Measurements from ENCODE around the gene ACTG1. TPM values are rescaled to one million over a fixed set of nuclear protein-coding genes. Genes with fewer than 3 reads are reported as not detected.

ACTG1 gene
- total RNA-seq, 2 experiments from 2014 or later = 4,989 to 4,998 TPM

GRCh38 chr17:81550285-81550684, 37.7 kb upstream of the ACTG1 start:
- H3K9me3 Mint-ChIP-seq = no peaks in the 10 kb centered on the region
- DNase-seq = no peak
- peak overlapping the region; percentile 8 for H3K27ac Mint-ChIP-seq
- peaks cover 23% of the 10 kb centered on the region for H3K36me3 Mint-ChIP-seq
- peaks cover 30% of the 10 kb centered on the region for H3K4me1 Mint-ChIP-seq
- H3K27me3 Mint-ChIP-seq = no peaks in the 10 kb centered on the region
- peak overlapping the region; percentile 56 for H3K4me3 Mint-ChIP-seq

- Mint-ChIP-seq H3K4me1 (peaks cover 30% of the 10 kb centered on the region), H3K4me3 (peak overlapping the region; percentile 56), H3K27ac (peak overlapping the region; percentile 8), H3K27me3 (no peaks in the 10 kb centered on the region), H3K9me3 (no peaks in the 10 kb centered on the region), H3K36me3 (peaks cover 23% of the 10 kb centered on the region)
- DNase-seq = no peak
Observed at GRCh38 chr17:81549826-81550225, 37.2 kb upstream of the ACTG1 start.

- peaks cover 25% of the 10 kb centered on the region for H3K4me1 Mint-ChIP-seq
Observed at GRCh38 chr17:81549031-81549557, 36.5 kb upstream of the ACTG1 start.

GRCh38 chr17:81547614-81547982, 35.0 kb upstream of the ACTG1 start:
- no peak for DNase-seq
- Mint-ChIP-seq H3K9me3 (no peaks in the 10 kb centered on the region), H3K27ac (no peak overlapping the region), H3K27me3 (no peaks in the 10 kb centered on the region), H3K4me1 (peaks cover 17% of the 10 kb centered on the region), H3K4me3 (no peak overlapping the region), H3K36me3 (peaks cover 20% of the 10 kb centered on the region)

More at GRCh38 chr17:81549031-81549557, 36.5 kb upstream of the ACTG1 start:
- Mint-ChIP-seq H3K9me3 (no peaks in the 10 kb centered on the region), H3K36me3 (peaks cover 23% of the 10 kb centered on the region), H3K27me3 (no peaks in the 10 kb centered on the region), H3K4me3 (no peak overlapping the region), H3K27ac (no peak overlapping the region)
- no peak for DNase-seq

GRCh38 chr17:81546906-81547613, 34.5 kb upstream of the ACTG1 start:
- no peak overlapping the region for H3K27ac Mint-ChIP-seq
- H3K27me3 Mint-ChIP-seq = no peaks in the 10 kb centered on the region
- H3K4me1 Mint-ChIP-seq = peaks cover 17% of the 10 kb centered on the region
- no peak for DNase-seq
- H3K36me3 Mint-ChIP-seq = peaks cover 20% of the 10 kb centered on the region
- H3K4me3 Mint-ChIP-seq = no peak overlapping the region
- H3K9me3 Mint-ChIP-seq = no peaks in the 10 kb centered on the region

- Mint-ChIP-seq H3K27me3 (no peaks in the 10 kb centered on the region), H3K36me3 (peaks cover 16% of the 10 kb centered on the region), H3K4me3 (no peak overlapping the region), H3K4me1 (peaks cover 12% of the 10 kb centered on the region), H3K9me3 (no peaks in the 10 kb centered on the region), H3K27ac (no peak overlapping the region)
- DNase-seq = no peak
Observed at GRCh38 chr17:81545160-81545949, 32.8 kb upstream of the ACTG1 start.

- no peak for DNase-seq
- Mint-ChIP-seq H3K27ac (no peak overlapping the region), H3K36me3 (peaks cover 12% of the 10 kb centered on the region), H3K4me3 (no peak overlapping the region), H3K4me1 (peaks cover 4% of the 10 kb centered on the region), H3K9me3 (no peaks in the 10 kb centered on the region), H3K27me3 (no peaks in the 10 kb centered on the region)
Observed at GRCh38 chr17:81544281-81544974, 31.8 kb upstream of the ACTG1 start.

- Mint-ChIP-seq H3K9me3 (no peaks in the 10 kb centered on the region), H3K4me3 (no peak overlapping the region), H3K36me3 (peaks cover 8% of the 10 kb centered on the region), H3K27me3 (no peaks in the 10 kb centered on the region), H3K27ac (no peak overlapping the region), H3K4me1 (no peaks in the 10 kb centered on the region)
- DNase-seq = no peak
Observed at GRCh38 chr17:81543756-81544155, 31.2 kb upstream of the ACTG1 start.

- H3K27me3 Mint-ChIP-seq = no peaks in the 10 kb centered on the region
- H3K4me1 Mint-ChIP-seq = no peaks in the 10 kb centered on the region
- no peak for DNase-seq
- H3K36me3 Mint-ChIP-seq = peaks cover 8% of the 10 kb centered on the region
- H3K27ac Mint-ChIP-seq = no peak overlapping the region
- no peaks in the 10 kb centered on the region for H3K9me3 Mint-ChIP-seq
- no peak overlapping the region for H3K4me3 Mint-ChIP-seq
Observed at GRCh38 chr17:81543339-81543675, 30.7 kb upstream of the ACTG1 start.

GRCh38 chr17:81542431-81543338, 30.1 kb upstream of the ACTG1 start:
- no peaks in the 10 kb centered on the region for H3K9me3 Mint-ChIP-seq
- peaks cover 10% of the 10 kb centered on the region for H3K36me3 Mint-ChIP-seq
- H3K27me3 Mint-ChIP-seq = peaks cover 5% of the 10 kb centered on the region
- no peak overlapping the region for H3K4me3 Mint-ChIP-seq
- no peak overlapping the region for H3K27ac Mint-ChIP-seq
- DNase-seq = no peak
- H3K4me1 Mint-ChIP-seq = no peaks in the 10 kb centered on the region

GRCh38 chr17:81541123-81541522, 28.5 kb upstream of the ACTG1 start:
- Mint-ChIP-seq H3K4me3 (no peak overlapping the region), H3K36me3 (peaks cover 6% of the 10 kb centered on the region), H3K27ac (no peak overlapping the region), H3K9me3 (no peaks in the 10 kb centered on the region), H3K4me1 (no peaks in the 10 kb centered on the region), H3K27me3 (peaks cover 16% of the 10 kb centered on the region)
- DNase-seq = no peak

GRCh38 chr17:81540676-81541027, 28.1 kb upstream of the ACTG1 start:
- Mint-ChIP-seq H3K9me3 (no peaks in the 10 kb centered on the region), H3K27me3 (peaks cover 20% of the 10 kb centered on the region), H3K4me1 (no peaks in the 10 kb centered on the region), H3K27ac (no peak overlapping the region), H3K4me3 (no peak overlapping the region), H3K36me3 (peaks cover 6% of the 10 kb centered on the region)
- DNase-seq = no peak

GRCh38 chr17:81539961-81540675, 27.5 kb upstream of the ACTG1 start:
- Mint-ChIP-seq H3K36me3 (peaks cover 6% of the 10 kb centered on the region), H3K27me3 (peaks cover 25% of the 10 kb centered on the region), H3K9me3 (no peaks in the 10 kb centered on the region), H3K27ac (no peak overlapping the region), H3K4me1 (no peaks in the 10 kb centered on the region), H3K4me3 (no peak overlapping the region)
- no peak for DNase-seq

- Mint-ChIP-seq H3K36me3 (peaks cover 6% of the 10 kb centered on the region), H3K27me3 (peaks cover 28% of the 10 kb centered on the region), H3K27ac (no peak overlapping the region), H3K4me1 (no peaks in the 10 kb centered on the region), H3K4me3 (no peak overlapping the region), H3K9me3 (no peaks in the 10 kb centered on the region)
- no peak for DNase-seq
Observed at GRCh38 chr17:81539571-81539900, 26.9 kb upstream of the ACTG1 start.
